Natural killer cell (primary cell): ENCODE measurements around the gene ERVK3-1. TPM values are rescaled to one million over a fixed set of nuclear protein-coding genes. Genes with fewer than 3 reads are reported as not detected.

Source experiments
- ATAC-seq, 3 donors: fragments of 150-1000 bp in 2 of 3; fragments of 200-7000 bp in 1 of 3; cut with Tn5 transposase; 1 replicate in 1 of 3; 2 replicates in 2 of 3; pipeline ENCODE4 v1.10.0; 2021; ENCODE audit warnings: mild to moderate bottlenecking in 2 of 3, moderate library complexity in 2 of 3
- DNase-seq, 2 donors: peaks; one replicate each; pipeline versions ENCODE4 v3.0.0 to v3.0.0-alpha.2; 2013 to 2021; ENCODE audit warnings: mixed read lengths in 1 of 2
- H3K27ac ChIP-seq: one replicate; pipeline ENCODE4 v1.5.1; 2013; ENCODE audit warnings: mild to moderate bottlenecking, low read length
- H3K27me3 ChIP-seq: one replicate; pipeline ENCODE4 v1.6.1; 2013; ENCODE audit warnings: low read length; ENCODE audit not compliant: control insufficient read depth, insufficient read depth
- H3K36me3 ChIP-seq: one replicate; pipeline ENCODE4 v1.6.1; 2013; ENCODE audit warnings: low read length; ENCODE audit not compliant: control insufficient read depth, insufficient read depth
- H3K4me1 ChIP-seq: one replicate; pipeline ENCODE4 v1.6.1; 2013; ENCODE audit warnings: low read length; ENCODE audit not compliant: control insufficient read depth, insufficient read depth
- H3K4me3 ChIP-seq: one replicate; pipeline ENCODE4 v1.5.1; 2013; ENCODE audit warnings: low read length
- H3K9me3 ChIP-seq: one replicate; pipeline ENCODE4 v1.6.1; 2013; ENCODE audit warnings: low read length; ENCODE audit not compliant: control insufficient read depth, insufficient read depth
- H3K27ac Mint-ChIP-seq, 2 donors: one replicate each; pipeline ENCODE4 v1.8.0; 2022; ENCODE audit warnings: mild to moderate bottlenecking in 2 of 2, mixed read lengths in 2 of 2, moderate library complexity in 1 of 2
- H3K27me3 Mint-ChIP-seq, 2 donors: one replicate each; pipeline ENCODE4 v1.8.0; 2022; ENCODE audit warnings: low read depth in 2 of 2, mixed read lengths in 2 of 2
- H3K36me3 Mint-ChIP-seq: one replicate; pipeline ENCODE4 v1.8.0; 2022; ENCODE audit warnings: mixed read lengths
- H3K4me1 Mint-ChIP-seq, 2 donors: one replicate each; pipeline ENCODE4 v1.8.0; 2022; ENCODE audit warnings: mixed read lengths in 2 of 2
- H3K4me3 Mint-ChIP-seq: one replicate; pipeline ENCODE4 v1.8.0; 2022; ENCODE audit warnings: mild to moderate bottlenecking, moderate library complexity, mixed read lengths
- H3K9me3 Mint-ChIP-seq, 2 donors: one replicate each; pipeline ENCODE4 v1.8.0; 2022; ENCODE audit warnings: mixed read lengths in 2 of 2
- WGBS: methylation state at CpG from one replicate; pipeline ENCODE4 v1.1.7; 2013; ENCODE audit warnings: missing lambda C conversion rate; ENCODE audit not compliant: insufficient coverage; 5-methylcytosine and 5-hydroxymethylcytosine counted together
- intact Hi-C: fragments of 100-400 bp; cut with micrococcal nuclease; formaldehyde crosslinking; loops from one replicate; pipeline ENCODE4 v1.14.2; 2022
- total RNA-seq, 4 donors: library from RNA; stranded (reverse); fragments of 120-200 nt in 1 of 4; gene quantifications; one replicate each; pipeline versions ENCODE4 v1.2.3 to v1.2.4, GENCODE V29; 2013 to 2022
- TF ChIP-seq, protein P1 (sequence below): fragments of 200-600 bp; IDR thresholded peaks from one replicate; pipeline ENCODE4 v1.8.0; 2022; ENCODE audit warnings: antibody characterized with exemption

Gene ERVK3-1
- total RNA-seq, 3 donors from 2014 or later (not counting 1 experiment from before 2014, with no cell fraction given), result 96.1 to 142 (median 119) TPM

GRCh38 chr19:58315580-58315979, 10.4 kb downstream of the ERVK3-1 start:
- ATAC-seq, result peak in 1 of 3 donors; percentile 9
- H3K36me3 ChIP-seq, result peaks cover 42% of the 10 kb centered on the region

DNA sequence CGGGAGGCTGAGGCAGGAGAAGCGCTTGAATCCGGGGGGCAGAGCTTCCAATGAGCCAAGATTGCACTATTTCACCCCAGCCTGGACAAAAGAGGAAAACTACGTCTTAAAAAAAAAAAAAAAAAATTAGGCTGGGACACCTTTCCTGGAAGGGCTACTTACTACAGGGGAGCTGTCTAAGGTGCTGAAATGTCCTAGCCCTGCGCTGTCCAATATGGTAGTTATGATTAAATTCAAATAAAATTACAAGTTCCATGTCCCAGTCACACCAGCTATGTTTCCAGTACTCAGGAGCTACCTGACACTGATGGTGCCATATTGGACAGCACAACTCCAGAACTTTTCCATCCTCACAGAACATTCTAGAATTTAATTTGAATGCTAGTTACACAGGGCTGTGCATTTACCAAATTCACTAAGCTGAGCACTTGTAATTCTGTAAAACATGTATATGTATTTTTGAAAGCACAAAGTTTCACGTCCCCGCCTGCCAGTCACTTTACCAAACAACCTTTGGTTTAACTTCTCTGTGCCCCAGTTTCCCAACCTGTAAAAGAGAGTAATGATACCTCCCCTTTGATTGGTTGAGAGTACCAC, 12.4 kb downstream of the ERVK3-1 start:
- peaks cover 8% of the 10 kb centered on the region for H3K36me3 Mint-ChIP-seq
- Histone ChIP-seq H3K36me3 (peaks cover 27% of the 10 kb centered on the region), H3K4me1 (no peaks in the 10 kb centered on the region), H3K27me3 (no peaks in the 10 kb centered on the region), H3K27ac (no peak overlapping the region), H3K9me3 (no peaks in the 10 kb centered on the region), H3K4me3 (no peak overlapping the region)
- H3K27me3 Mint-ChIP-seq, result no peaks in the 10 kb centered on the region
- intact Hi-C loops, result no loop called here
- DNase-seq, result peak in 1 of 2 donors; percentile 64
- H3K9me3 Mint-ChIP-seq, result no peaks in the 10 kb centered on the region
- WGBS, result 92% methylated on average over 6 of the region's 7 CpGs
- no peak overlapping the region for H3K4me3 Mint-ChIP-seq
- H3K4me1 Mint-ChIP-seq, result no peaks in the 10 kb centered on the region
- TF ChIP-seq, protein P1, sequence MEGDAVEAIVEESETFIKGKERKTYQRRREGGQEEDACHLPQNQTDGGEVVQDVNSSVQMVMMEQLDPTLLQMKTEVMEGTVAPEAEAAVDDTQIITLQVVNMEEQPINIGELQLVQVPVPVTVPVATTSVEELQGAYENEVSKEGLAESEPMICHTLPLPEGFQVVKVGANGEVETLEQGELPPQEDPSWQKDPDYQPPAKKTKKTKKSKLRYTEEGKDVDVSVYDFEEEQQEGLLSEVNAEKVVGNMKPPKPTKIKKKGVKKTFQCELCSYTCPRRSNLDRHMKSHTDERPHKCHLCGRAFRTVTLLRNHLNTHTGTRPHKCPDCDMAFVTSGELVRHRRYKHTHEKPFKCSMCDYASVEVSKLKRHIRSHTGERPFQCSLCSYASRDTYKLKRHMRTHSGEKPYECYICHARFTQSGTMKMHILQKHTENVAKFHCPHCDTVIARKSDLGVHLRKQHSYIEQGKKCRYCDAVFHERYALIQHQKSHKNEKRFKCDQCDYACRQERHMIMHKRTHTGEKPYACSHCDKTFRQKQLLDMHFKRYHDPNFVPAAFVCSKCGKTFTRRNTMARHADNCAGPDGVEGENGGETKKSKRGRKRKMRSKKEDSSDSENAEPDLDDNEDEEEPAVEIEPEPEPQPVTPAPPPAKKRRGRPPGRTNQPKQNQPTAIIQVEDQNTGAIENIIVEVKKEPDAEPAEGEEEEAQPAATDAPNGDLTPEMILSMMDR, result no peak
- peak in 2 of 3 donors; percentile 39 to 57 for ATAC-seq
- no peak overlapping the region for H3K27ac Mint-ChIP-seq

More at GRCh38 chr19:58315580-58315979, 10.4 kb downstream of the ERVK3-1 start:
- H3K4me3 Mint-ChIP-seq, result no peak overlapping the region
- no peaks in the 10 kb centered on the region for H3K4me1 ChIP-seq
- peaks cover 4 to 5% of the 10 kb centered on the region in 2 donors for H3K4me1 Mint-ChIP-seq
- no peak overlapping the region for H3K27ac ChIP-seq
- no peak for DNase-seq
- H3K27me3 ChIP-seq, result no peaks in the 10 kb centered on the region
- H3K4me3 ChIP-seq, result no peak overlapping the region
- TF ChIP-seq, protein P1, result no peak
- H3K27me3 Mint-ChIP-seq, result no peaks in the 10 kb centered on the region
- H3K9me3 ChIP-seq, result no peaks in the 10 kb centered on the region
- peak overlapping the region in 1 of 2 donors; percentile 7 for H3K27ac Mint-ChIP-seq
- 98% methylated on average over 2 of the region's 2 CpGs for WGBS
- H3K9me3 Mint-ChIP-seq, result no peaks in the 10 kb centered on the region
- intact Hi-C loops, result no loop called here
- peaks cover 19% of the 10 kb centered on the region for H3K36me3 Mint-ChIP-seq

GRCh38 chr19:58318297-58318696, 13.1 kb downstream of the ERVK3-1 start:
- Histone ChIP-seq H3K4me3 (no peak overlapping the region), H3K27ac (no peak overlapping the region), H3K27me3 (no peaks in the 10 kb centered on the region), H3K36me3 (peaks cover 20% of the 10 kb centered on the region), H3K4me1 (no peaks in the 10 kb centered on the region), H3K9me3 (no peaks in the 10 kb centered on the region)
- ATAC-seq (no peak), DNase-seq (no peak)
- 81% methylated on average over 4 of the region's 4 CpGs for WGBS
- intact Hi-C loops, result no loop called here
- Mint-ChIP-seq H3K4me1 (no peaks in the 10 kb centered on the region), H3K9me3 (no peaks in the 10 kb centered on the region), H3K27me3 (no peaks in the 10 kb centered on the region), H3K36me3 (peaks cover 8% of the 10 kb centered on the region), H3K27ac (no peak overlapping the region), H3K4me3 (no peak overlapping the region)
- TF ChIP-seq, protein P1, result no peak

GRCh38 chr19:58319241-58319640, 14.1 kb downstream of the ERVK3-1 start:
- Histone ChIP-seq H3K4me3 (no peak overlapping the region), H3K27ac (no peak overlapping the region), H3K36me3 (peaks cover 13% of the 10 kb centered on the region), H3K9me3 (no peaks in the 10 kb centered on the region), H3K27me3 (no peaks in the 10 kb centered on the region), H3K4me1 (no peaks in the 10 kb centered on the region)
- Mint-ChIP-seq H3K4me3 (no peak overlapping the region), H3K36me3 (peaks cover 8% of the 10 kb centered on the region), H3K4me1 (no peaks in the 10 kb centered on the region), H3K27me3 (no peaks in the 10 kb centered on the region), H3K9me3 (no peaks in the 10 kb centered on the region), H3K27ac (no peak overlapping the region)
- no peak for DNase-seq
- no peak for ATAC-seq
- TF ChIP-seq, protein P1, result no peak
- 94% methylated on average over 10 of the region's 10 CpGs for WGBS
- intact Hi-C loops, result no loop called here
